Spleen (tissue), 7 donors: ENCODE data around the gene ALKAL2.

ENCODE experiments used
- POLR2A ChIP-seq, 3 donors: fragments of 450-650 bp; IDR thresholded peaks; one replicate each; pipeline ENCODE4 v1.5.1; 2017; ENCODE audit warnings: antibody characterized with exemption in 3 of 3, mild to moderate bottlenecking in 1 of 3
- TF ChIP-seq, protein P1 (sequence below), 11 experiments: fragments of 200-600 bp in 7 of 11; fragments of 450-650 bp in 4 of 11; sonication (generic) in 4 of 11; IDR thresholded peaks in 8 of 11; conservative IDR thresholded peaks in 3 of 11; 1 replicate in 7 of 11; 2 replicates in 4 of 11; pipeline versions ENCODE4 v1.4.0 to v1.8.0; 2016 to 2021; ENCODE audit warnings: antibody characterized with exemption in 11 of 11, inconsistent platforms in 4 of 11, mild to moderate bottlenecking in 1 of 11
- donor health status: DM: no; HTN: no; CAD: no; lungs with moderate emphysema.
- donor health status: DM: no; HTN: no; CAD: no.
- donor health status: DM: no; HTN: no; CAD: no.

DNA sequence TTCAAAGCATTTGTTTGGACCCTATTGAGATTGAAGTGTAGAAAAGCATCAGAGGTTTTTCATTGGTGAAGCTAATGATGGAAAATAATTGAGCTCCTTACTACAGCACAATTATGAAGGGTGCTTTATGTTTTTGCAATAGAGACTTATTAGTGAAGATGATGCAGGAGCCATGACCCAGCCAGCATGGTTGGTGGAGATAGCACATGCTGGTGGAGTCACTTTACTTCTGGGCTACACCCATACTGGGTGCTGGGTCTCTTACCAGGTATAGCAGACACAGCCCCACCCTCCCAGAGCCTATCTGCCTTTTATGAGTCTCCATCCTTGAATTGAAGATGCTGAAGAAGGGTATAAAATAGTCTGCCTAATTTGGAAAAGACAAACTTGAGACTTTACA is 19.6 kb downstream of the ALKAL2 start:
- TF ChIP-seq, protein P1, sequence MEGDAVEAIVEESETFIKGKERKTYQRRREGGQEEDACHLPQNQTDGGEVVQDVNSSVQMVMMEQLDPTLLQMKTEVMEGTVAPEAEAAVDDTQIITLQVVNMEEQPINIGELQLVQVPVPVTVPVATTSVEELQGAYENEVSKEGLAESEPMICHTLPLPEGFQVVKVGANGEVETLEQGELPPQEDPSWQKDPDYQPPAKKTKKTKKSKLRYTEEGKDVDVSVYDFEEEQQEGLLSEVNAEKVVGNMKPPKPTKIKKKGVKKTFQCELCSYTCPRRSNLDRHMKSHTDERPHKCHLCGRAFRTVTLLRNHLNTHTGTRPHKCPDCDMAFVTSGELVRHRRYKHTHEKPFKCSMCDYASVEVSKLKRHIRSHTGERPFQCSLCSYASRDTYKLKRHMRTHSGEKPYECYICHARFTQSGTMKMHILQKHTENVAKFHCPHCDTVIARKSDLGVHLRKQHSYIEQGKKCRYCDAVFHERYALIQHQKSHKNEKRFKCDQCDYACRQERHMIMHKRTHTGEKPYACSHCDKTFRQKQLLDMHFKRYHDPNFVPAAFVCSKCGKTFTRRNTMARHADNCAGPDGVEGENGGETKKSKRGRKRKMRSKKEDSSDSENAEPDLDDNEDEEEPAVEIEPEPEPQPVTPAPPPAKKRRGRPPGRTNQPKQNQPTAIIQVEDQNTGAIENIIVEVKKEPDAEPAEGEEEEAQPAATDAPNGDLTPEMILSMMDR (IDR thresholded peaks at IDR 0.05 in 8 of 11, conservative IDR thresholded peaks at IDR 0.05 in 3 of 11), result no peak
- no peak for TF ChIP-seq POLR2A (IDR thresholded peaks at IDR 0.05)
